Gastrocnemius medialis (tissue), 4 donors: Measurements from ENCODE around the gene MTM1. TPM values are rescaled to one million over a fixed set of nuclear protein-coding genes. Genes with fewer than 3 reads are reported as not detected.

Source experiments
- ATAC-seq, 2 donors: fragments of 150-250 bp; one replicate each; pipeline ENCODE4 v1.9.1; 2016
- DNase-seq, 2 donors: peaks; one replicate each; pipeline ENCODE4 v3.0.0-alpha.2; 2019
- H3K27ac ChIP-seq, 4 donors: fragments of 200-600 bp; sonication (generic); 1 replicate in 1 of 4; 2 replicates in 3 of 4; pipeline ENCODE4 v1.5.1; 2016 to 2018; ENCODE audit warnings: mild to moderate bottlenecking in 2 of 4, moderate library complexity in 1 of 4
- H3K27me3 ChIP-seq, 3 donors: fragments of 200-600 bp; sonication (generic) in 2 of 3; 1 replicate in 1 of 3; 2 replicates in 2 of 3; pipeline versions ENCODE4 v1.5.1 to v1.6.0; 2016 to 2019; ENCODE audit warnings: mild to moderate bottlenecking in 1 of 3, moderate library complexity in 1 of 3
- H3K36me3 ChIP-seq, 2 donors: fragments of 200-600 bp; sonication (generic) in 1 of 2; one replicate each; pipeline ENCODE4 v1.5.1; 2017 to 2018
- H3K4me1 ChIP-seq, 2 donors: fragments of 200-600 bp; sonication (generic) in 1 of 2; one replicate each; pipeline ENCODE4 v1.5.1; 2016 to 2017; ENCODE audit warnings: mild to moderate bottlenecking in 2 of 2
- H3K4me3 ChIP-seq, 4 donors: fragments of 200-600 bp; sonication (generic) in 3 of 4; 1 replicate in 1 of 4; 2 replicates in 3 of 4; pipeline ENCODE4 v1.5.1; 2016 to 2019; ENCODE audit warnings: mild to moderate bottlenecking in 2 of 4
- H3K9me3 ChIP-seq, 3 donors: fragments of 200-600 bp; sonication (generic) in 2 of 3; 1 replicate in 1 of 3; 2 replicates in 2 of 3; pipeline ENCODE4 v1.5.1; 2016 to 2019
- POLR2A ChIP-seq, 2 donors: fragments of 450-650 bp; IDR thresholded peaks; one replicate each; pipeline ENCODE4 v1.6.1; 2017; ENCODE audit warnings: antibody characterized with exemption in 2 of 2, mild to moderate bottlenecking in 2 of 2, moderate library complexity in 2 of 2
- in situ Hi-C, 4 donors: fragments of 200-750 bp; cut with MboI; loops; one replicate each; pipeline versions ENCODE4 v1.15.0 to v1.8.0; 2017; ENCODE audit warnings: low sequenced_read_pairs in 4 of 4
- intact Hi-C: fragments of 100-400 bp; cut with DNase I; formaldehyde crosslinking; loops from one replicate; pipeline ENCODE4 v1.15.1; 2023; ENCODE audit warnings: low total_unique reads
- total RNA-seq, 4 donors: library from RNA; depleted of rRNA; stranded (reverse); fragments of >200 nt; gene quantifications; one replicate each; pipeline versions ENCODE4 v1.1.0 to v1.2.3, GENCODE V29; 2016
- TF ChIP-seq, protein P1 (sequence below), 5 experiments: fragments of 450-650 bp in 3 of 5; fragments of 200-600 bp in 2 of 5; sonication (generic) in 2 of 5; IDR thresholded peaks in 4 of 5; conservative IDR thresholded peaks in 1 of 5; 1 replicate in 4 of 5; 2 replicates in 1 of 5; pipeline ENCODE4 v1.5.1; 2016 to 2019; ENCODE audit warnings: antibody characterized with exemption in 5 of 5, mild to moderate bottlenecking in 3 of 5, moderate library complexity in 3 of 5

The MTM1 gene
- total RNA-seq, 4 donors from 2014 or later = 6.3 to 18.1 (median 11.5) TPM

GRCh38 chrX:150527108-150527507, 41.3 kb upstream of the MTM1 start:
- ATAC-seq = no peak
- Histone ChIP-seq H3K27ac (no peak overlapping the region), H3K9me3 (no peaks in the 10 kb centered on the region), H3K27me3 (no peaks in the 10 kb centered on the region), H3K36me3 (no peaks in the 10 kb centered on the region), H3K4me1 (no peaks in the 10 kb centered on the region), H3K4me3 (no peak overlapping the region)
- no peak for DNase-seq
- in situ Hi-C loops = no loop called here
- intact Hi-C loops = no loop called here
- TF ChIP-seq, protein P1, sequence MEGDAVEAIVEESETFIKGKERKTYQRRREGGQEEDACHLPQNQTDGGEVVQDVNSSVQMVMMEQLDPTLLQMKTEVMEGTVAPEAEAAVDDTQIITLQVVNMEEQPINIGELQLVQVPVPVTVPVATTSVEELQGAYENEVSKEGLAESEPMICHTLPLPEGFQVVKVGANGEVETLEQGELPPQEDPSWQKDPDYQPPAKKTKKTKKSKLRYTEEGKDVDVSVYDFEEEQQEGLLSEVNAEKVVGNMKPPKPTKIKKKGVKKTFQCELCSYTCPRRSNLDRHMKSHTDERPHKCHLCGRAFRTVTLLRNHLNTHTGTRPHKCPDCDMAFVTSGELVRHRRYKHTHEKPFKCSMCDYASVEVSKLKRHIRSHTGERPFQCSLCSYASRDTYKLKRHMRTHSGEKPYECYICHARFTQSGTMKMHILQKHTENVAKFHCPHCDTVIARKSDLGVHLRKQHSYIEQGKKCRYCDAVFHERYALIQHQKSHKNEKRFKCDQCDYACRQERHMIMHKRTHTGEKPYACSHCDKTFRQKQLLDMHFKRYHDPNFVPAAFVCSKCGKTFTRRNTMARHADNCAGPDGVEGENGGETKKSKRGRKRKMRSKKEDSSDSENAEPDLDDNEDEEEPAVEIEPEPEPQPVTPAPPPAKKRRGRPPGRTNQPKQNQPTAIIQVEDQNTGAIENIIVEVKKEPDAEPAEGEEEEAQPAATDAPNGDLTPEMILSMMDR (IDR thresholded peaks at IDR 0.05 in 4 of 5, conservative IDR thresholded peaks at IDR 0.05 in 1 of 5) = no peak
- TF ChIP-seq POLR2A (IDR thresholded peaks at IDR 0.05) = no peak

- DNase-seq = no peak
- intact Hi-C loops (no loop called here), in situ Hi-C loops (no loop called here)
- H3K4me1 ChIP-seq = no peaks in the 10 kb centered on the region
- no peak for TF ChIP-seq POLR2A (IDR thresholded peaks at IDR 0.05)
- H3K4me3 ChIP-seq = no peak overlapping the region
- H3K36me3 ChIP-seq = no peaks in the 10 kb centered on the region
- ATAC-seq = no peak
- no peaks in the 10 kb centered on the region for H3K9me3 ChIP-seq
- H3K27ac ChIP-seq = no peak overlapping the region
- H3K27me3 ChIP-seq = no peaks in the 10 kb centered on the region
Measured at GRCh38 chrX:150529587-150529986, 38.8 kb upstream of the MTM1 start.

- no peaks in the 10 kb centered on the region for H3K27me3 ChIP-seq
- H3K4me1 ChIP-seq = no peaks in the 10 kb centered on the region
- TF ChIP-seq, protein P1 (IDR thresholded peaks at IDR 0.05 in 4 of 5, conservative IDR thresholded peaks at IDR 0.05 in 1 of 5) = no peak
- no peak for TF ChIP-seq POLR2A (IDR thresholded peaks at IDR 0.05)
- H3K9me3 ChIP-seq = peaks cover 0 to 1% (median 0%) of the 10 kb centered on the region in 3 donors
- no peaks in the 10 kb centered on the region for H3K36me3 ChIP-seq
- in situ Hi-C loops (no loop called here), intact Hi-C loops (no loop called here)
- DNase-seq (no peak), ATAC-seq (no peak)
- H3K4me3 ChIP-seq = no peak overlapping the region
- no peak overlapping the region for H3K27ac ChIP-seq
Measured at GRCh38 chrX:150530821-150531220, 37.6 kb upstream of the MTM1 start.

DNA sequence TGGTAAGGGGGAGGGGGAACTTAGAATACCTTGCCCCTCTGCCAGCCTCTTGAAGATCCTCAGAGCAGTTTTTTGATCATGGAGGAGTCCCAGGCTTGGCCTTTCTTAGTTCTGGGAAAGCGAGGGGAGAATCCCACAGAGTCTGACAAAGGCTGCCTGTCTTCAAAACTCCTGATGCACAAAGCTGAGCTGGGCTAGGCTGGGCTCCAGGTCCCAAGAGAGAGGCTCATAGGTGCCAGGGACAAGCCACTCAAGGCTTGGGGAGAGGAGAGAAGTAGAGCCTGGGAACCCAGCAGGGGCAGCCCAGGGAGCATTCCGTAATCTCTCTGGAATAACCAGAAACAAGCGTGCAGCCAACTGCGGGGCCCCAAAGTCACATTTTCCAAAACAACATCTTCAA, 37.0 kb upstream of the MTM1 start:
- no peak overlapping the region for H3K27ac ChIP-seq
- no peak for DNase-seq
- H3K27me3 ChIP-seq = no peaks in the 10 kb centered on the region
- no peak overlapping the region for H3K4me3 ChIP-seq
- intact Hi-C loops (no loop called here), in situ Hi-C loops (no loop called here)
- TF ChIP-seq, protein P1 (IDR thresholded peaks at IDR 0.05 in 4 of 5, conservative IDR thresholded peaks at IDR 0.05 in 1 of 5) = no peak
- no peak for TF ChIP-seq POLR2A (IDR thresholded peaks at IDR 0.05)
- ATAC-seq = no peak
- peaks cover 0 to 8% (median 4%) of the 10 kb centered on the region in 3 donors for H3K9me3 ChIP-seq
- H3K4me1 ChIP-seq = no peaks in the 10 kb centered on the region
- H3K36me3 ChIP-seq = no peaks in the 10 kb centered on the region

GRCh38 chrX:150533863-150534262, 34.6 kb upstream of the MTM1 start:
- ATAC-seq (no peak), DNase-seq (no peak)
- Histone ChIP-seq H3K27me3 (no peaks in the 10 kb centered on the region), H3K36me3 (no peaks in the 10 kb centered on the region), H3K4me3 (no peak overlapping the region), H3K4me1 (no peaks in the 10 kb centered on the region), H3K27ac (no peak overlapping the region), H3K9me3 (peaks cover 0 to 16% (median 4%) of the 10 kb centered on the region in 3 donors)
- in situ Hi-C loops = no loop called here
- intact Hi-C loops = no loop called here
- TF ChIP-seq, protein P1 (IDR thresholded peaks at IDR 0.05 in 4 of 5, conservative IDR thresholded peaks at IDR 0.05 in 1 of 5) = no peak
- no peak for TF ChIP-seq POLR2A (IDR thresholded peaks at IDR 0.05)
